ENCODE data around the gene MAD1L1. TPM values are rescaled to one million over a fixed set of nuclear protein-coding genes. Genes with fewer than 3 reads are reported as not detected.

The MAD1L1 gene
- total RNA-seq, 1 experiment from 2014 or later = 46.7 TPM

DNA sequence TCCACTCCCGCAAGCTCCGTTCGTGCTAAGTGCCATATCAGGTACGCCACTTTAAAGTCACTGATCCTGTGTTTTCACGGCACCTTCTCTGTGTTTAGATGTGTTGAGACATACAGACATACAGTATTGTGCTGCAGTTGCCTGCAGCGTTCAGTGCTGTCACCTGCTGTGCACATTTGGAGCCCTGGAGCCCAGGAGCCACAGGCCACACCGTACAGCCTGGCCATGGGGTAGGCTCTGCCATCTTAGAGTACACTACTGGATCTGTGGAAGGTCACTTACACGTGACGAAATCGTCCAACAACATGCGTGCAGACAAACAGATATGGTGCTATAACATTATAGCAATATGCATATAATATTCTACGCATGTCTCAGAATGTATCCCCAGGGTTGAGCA is 451.4 kb downstream of the MAD1L1 start:
- Histone ChIP-seq H3K36me3 (ENCODE audit: insufficient read depth, low read length, poor library complexity, severe bottlenecking) (no peaks in the 10 kb centered on the region), H3K4me1 (ENCODE audit: insufficient read depth, low read length, poor library complexity, severe bottlenecking) (no peaks in the 10 kb centered on the region), H3K9me3 (ENCODE audit: low read depth, low read length, poor library complexity, severe bottlenecking) (peaks cover 6% of the 10 kb centered on the region), H3K4me3 (ENCODE audit: low read depth, low read length, poor library complexity, severe bottlenecking) (no peak overlapping the region), H3K27ac (ENCODE audit: low read depth, low read length, poor library complexity, severe bottlenecking) (no peak overlapping the region), H3K27me3 (replicated peaks; ENCODE audit: insufficient read depth, low read depth, low read length, poor library complexity) (no peaks in the 10 kb centered on the region)
- intact Hi-C loops (cut with micrococcal nuclease; ENCODE audit: unreplicated experiment) = no loop called here
- ChIA-PET CTCF (no interaction called here), POLR2A (ENCODE audit: low non-redundant PET) (no interaction called here)
- no peak for DNase-seq (ENCODE audit: low spot score)
- TF ChIP-seq EZH2 (IDR thresholded peaks at IDR 0.05; ENCODE audit: borderline replicate concordance, low read depth, low read length, poor library complexity, severe bottlenecking) (no peak), CTCF (conservative IDR thresholded peaks at IDR 0.05; ENCODE audit: low read depth, low read length) (no peak)
- no TSS peak for BruUV-seq (replicated peaks)

DNA sequence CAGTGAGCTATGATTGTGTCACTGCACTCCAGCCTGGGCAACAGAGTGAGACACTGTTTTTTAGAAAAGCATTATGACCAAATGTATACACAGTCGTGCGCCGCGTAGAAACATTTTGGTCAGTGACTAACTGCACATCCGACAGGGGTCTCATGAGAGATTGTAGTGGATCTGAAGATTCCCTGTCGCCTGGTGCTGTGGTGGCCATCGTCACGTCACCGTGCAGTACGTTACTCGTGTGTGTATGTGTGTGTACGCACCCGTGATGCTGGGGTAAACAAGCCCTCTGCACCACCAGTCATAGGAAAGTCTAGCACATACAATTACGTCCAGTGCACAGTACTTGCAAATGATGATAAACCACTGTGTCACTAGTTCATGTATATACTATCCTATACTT is 453.3 kb downstream of the MAD1L1 start:
- H3K4me1 ChIP-seq (ENCODE audit: insufficient read depth, low read length, poor library complexity, severe bottlenecking) = no peaks in the 10 kb centered on the region
- no peaks in the 10 kb centered on the region for H3K27me3 ChIP-seq (replicated peaks; ENCODE audit: insufficient read depth, low read depth, low read length, poor library complexity)
- CTCF ChIA-PET = no interaction called here
- intact Hi-C loops (cut with micrococcal nuclease; ENCODE audit: unreplicated experiment) = no loop called here
- no TSS peak for BruUV-seq (replicated peaks)
- POLR2A ChIA-PET (ENCODE audit: low non-redundant PET) = no interaction called here
- DNase-seq (ENCODE audit: low spot score) = no peak
- H3K9me3 ChIP-seq (ENCODE audit: low read depth, low read length, poor library complexity, severe bottlenecking) = no peaks in the 10 kb centered on the region
- H3K36me3 ChIP-seq (ENCODE audit: insufficient read depth, low read length, poor library complexity, severe bottlenecking) = no peaks in the 10 kb centered on the region
- no peak for TF ChIP-seq CTCF (conservative IDR thresholded peaks at IDR 0.05; ENCODE audit: low read depth, low read length)
- TF ChIP-seq EZH2 (IDR thresholded peaks at IDR 0.05; ENCODE audit: borderline replicate concordance, low read depth, low read length, poor library complexity, severe bottlenecking) = no peak
- H3K4me3 ChIP-seq (ENCODE audit: low read depth, low read length, poor library complexity, severe bottlenecking) = no peak overlapping the region
- no peak overlapping the region for H3K27ac ChIP-seq (ENCODE audit: low read depth, low read length, poor library complexity, severe bottlenecking)

DNA sequence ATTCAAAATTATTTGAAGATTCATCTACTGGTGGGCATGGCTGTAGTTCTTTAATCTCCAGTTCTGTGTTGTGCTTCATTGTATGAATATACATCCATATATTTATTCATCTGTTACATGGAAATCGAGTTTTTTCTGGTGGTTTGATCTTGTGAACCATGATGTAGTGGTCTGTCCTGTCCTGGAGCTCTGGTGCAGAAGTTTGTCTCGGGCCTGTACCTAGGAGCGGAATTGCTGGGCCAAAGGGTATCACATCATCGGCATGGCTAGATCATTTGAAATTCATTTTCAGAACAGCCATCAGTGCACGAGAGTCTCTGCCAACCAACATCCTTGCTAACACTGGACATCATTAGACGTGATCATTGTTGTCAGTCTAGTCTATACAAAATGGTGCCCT is 455.6 kb downstream of the MAD1L1 start:
- no peaks in the 10 kb centered on the region for H3K27me3 ChIP-seq (replicated peaks; ENCODE audit: insufficient read depth, low read depth, low read length, poor library complexity)
- no TSS peak for BruUV-seq (replicated peaks)
- H3K27ac ChIP-seq (ENCODE audit: low read depth, low read length, poor library complexity, severe bottlenecking) = no peak overlapping the region
- intact Hi-C loops (cut with micrococcal nuclease; ENCODE audit: unreplicated experiment) = no loop called here
- POLR2A ChIA-PET (ENCODE audit: low non-redundant PET) = no interaction called here
- H3K4me1 ChIP-seq (ENCODE audit: insufficient read depth, low read length, poor library complexity, severe bottlenecking) = no peaks in the 10 kb centered on the region
- CTCF ChIA-PET = no interaction called here
- no peaks in the 10 kb centered on the region for H3K9me3 ChIP-seq (ENCODE audit: low read depth, low read length, poor library complexity, severe bottlenecking)
- no peak for DNase-seq (ENCODE audit: low spot score)
- H3K36me3 ChIP-seq (ENCODE audit: insufficient read depth, low read length, poor library complexity, severe bottlenecking) = no peaks in the 10 kb centered on the region
- no peak overlapping the region for H3K4me3 ChIP-seq (ENCODE audit: low read depth, low read length, poor library complexity, severe bottlenecking)
- TF ChIP-seq CTCF (conservative IDR thresholded peaks at IDR 0.05; ENCODE audit: low read depth, low read length) = no peak
- TF ChIP-seq EZH2 (IDR thresholded peaks at IDR 0.05; ENCODE audit: borderline replicate concordance, low read depth, low read length, poor library complexity, severe bottlenecking) = no peak
